GM12891 (cell line): ENCODE data around the gene SDR42E1.
A peak's percentile ranks its signal among the peaks of the same experiment; 100 is the strongest.

Experiments
- PAX5 ChIP-seq: IDR thresholded peaks from 2 replicates; pipeline ENCODE4 v1.6.1; 2011; ENCODE audit warnings: low read length, moderate library complexity, mild to moderate bottlenecking; ENCODE audit not compliant: insufficient read depth, severe bottlenecking
- POLR2A ChIP-seq: IDR thresholded peaks from 2 replicates; pipeline ENCODE4 v1.6.1; 2011; ENCODE audit warnings: low read depth, low read length, control low read depth
- POLR2AphosphoS5 ChIP-seq: IDR thresholded peaks from 2 replicates; pipeline ENCODE4 v1.6.1; 2011; ENCODE audit warnings: low read depth, low read length, control low read depth
- POU2F2 ChIP-seq: IDR thresholded peaks from 2 replicates; pipeline ENCODE4 v1.6.1; 2011; ENCODE audit warnings: low read depth, mild to moderate bottlenecking, control low read depth, low read length, moderate library complexity
- SPI1 ChIP-seq: IDR thresholded peaks from 2 replicates; pipeline ENCODE4 v1.6.1; 2011; ENCODE audit warnings: low read depth, low read length, control low read depth
- TAF1 ChIP-seq: IDR thresholded peaks from 2 replicates; pipeline ENCODE4 v1.6.1; 2011; ENCODE audit warnings: low read depth, low read length, control low read depth

DNA sequence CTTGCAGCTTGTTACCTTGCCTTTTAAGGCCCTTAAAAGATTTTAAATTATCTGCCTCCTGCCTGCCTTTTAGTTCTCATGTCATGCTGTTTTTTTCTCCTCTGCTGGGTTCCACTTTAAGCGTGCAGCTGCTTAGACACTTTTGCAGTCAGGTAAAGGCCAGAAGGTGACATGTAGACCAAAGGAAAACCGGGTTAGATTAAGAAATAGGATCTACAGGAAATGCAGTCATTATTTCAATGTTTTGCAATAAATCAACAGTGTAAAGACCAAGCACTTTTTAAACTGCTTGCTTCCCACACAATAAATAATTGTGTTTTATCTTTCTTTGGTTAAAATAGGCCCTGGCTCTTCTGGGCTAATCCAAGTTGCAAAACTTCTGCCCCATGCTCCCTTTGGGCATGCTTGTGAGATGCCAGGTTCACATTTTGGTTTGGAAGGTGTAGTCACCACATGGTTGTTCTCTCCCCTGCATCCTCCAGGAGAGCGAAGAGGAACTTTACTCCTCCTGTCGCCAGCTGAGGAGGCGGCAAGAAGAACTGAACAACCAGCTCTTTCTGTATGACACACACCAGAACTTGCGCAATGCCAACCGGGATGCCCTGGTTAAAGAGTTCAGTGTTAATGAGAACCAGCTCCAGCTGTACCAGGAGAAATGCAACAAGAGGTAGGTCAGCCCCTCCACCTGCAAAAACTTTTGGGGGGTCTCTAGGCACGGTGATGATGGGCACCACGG is 54.9 kb downstream of the SDR42E1 start:
- TF ChIP-seq TAF1 (no peak), POLR2A (0 out of 2 replicates have a peak, but pooled peaks have one; percentile 13), POLR2AphosphoS5 (no peak), PAX5 (no peak), POU2F2 (no peak), SPI1 (no peak)
